Thyroid gland (tissue), 4 donors: ENCODE results near the gene HDGFL2.

Experiments used
- CTCF ChIP-seq, 6 experiments: fragments of 200-600 bp in 3 of 6; fragments of 450-650 bp in 3 of 6; sonication (generic) in 3 of 6; IDR thresholded peaks; one replicate each; pipeline ENCODE4 v1.5.1; 2016 to 2019; ENCODE audit warnings: antibody characterized with exemption in 6 of 6, mild to moderate bottlenecking in 2 of 6, inconsistent platforms in 1 of 6, moderate library complexity in 1 of 6
- POLR2A ChIP-seq, 2 donors: fragments of 450-650 bp; IDR thresholded peaks; one replicate each; pipeline ENCODE4 v1.6.1; 2017; ENCODE audit warnings: antibody characterized with exemption in 2 of 2, mild to moderate bottlenecking in 2 of 2, moderate library complexity in 1 of 2

- TF ChIP-seq CTCF (IDR thresholded peaks at IDR 0.05) (no peak), POLR2A (IDR thresholded peaks at IDR 0.05) (no peak)
Measured at GRCh38 chr19:4542896-4543841, 71.1 kb downstream of the HDGFL2 start.
